ENCODE measurements around the gene AIPL1.

AIPL1 gene

GRCh38 chr17:6380915-6381438 lies 53.9 kb downstream of the AIPL1 start:
- POLR2A ChIA-PET, result no interaction called here
- no peak for DNase-seq (ENCODE audit: extremely low spot score)
- TF ChIP-seq LEF1 (IDR thresholded peaks at IDR 0.05; ENCODE audit: borderline replicate concordance) (no peak), TARDBP (IDR thresholded peaks at IDR 0.05) (no peak), CTBP1 (IDR thresholded peaks at IDR 0.05; ENCODE audit: borderline replicate concordance) (no peak), HDGF (IDR thresholded peaks at IDR 0.05; ENCODE audit: borderline replicate concordance) (no peak), PKNOX1 (IDR thresholded peaks at IDR 0.05) (no peak), SUZ12 (IDR thresholded peaks at IDR 0.05) (no peak), FOXA1 (IDR thresholded peaks at IDR 0.05) (no peak), ARNT (IDR thresholded peaks at IDR 0.05) (no peak)
- CTCF ChIA-PET, result no interaction called here

GRCh38 chr17:6377906-6378305 lies 57.0 kb downstream of the AIPL1 start:
- POLR2A ChIA-PET, result no interaction called here
- CTCF ChIA-PET, result no interaction called here
- TF ChIP-seq FOXK2 (IDR thresholded peaks at IDR 0.05) (no peak), L3MBTL2 (conservative IDR thresholded peaks at IDR 0.05) (no peak), ARNT (IDR thresholded peaks at IDR 0.05) (no peak), CTBP1 (IDR thresholded peaks at IDR 0.05; ENCODE audit: borderline replicate concordance) (no peak), LEF1 (IDR thresholded peaks at IDR 0.05; ENCODE audit: borderline replicate concordance) (no peak), FOXM1 (IDR thresholded peaks at IDR 0.05; ENCODE audit: borderline replicate concordance) (no peak), SUZ12 (IDR thresholded peaks at IDR 0.05) (no peak), ZNF384 (IDR thresholded peaks at IDR 0.05) (no peak), FOXA1 (IDR thresholded peaks at IDR 0.05) (no peak)
- DNase-seq (ENCODE audit: extremely low spot score), result no peak

- POLR2A ChIA-PET, result no interaction called here
- DNase-seq (ENCODE audit: extremely low spot score), result no peak
- CTCF ChIA-PET, result no interaction called here
- TF ChIP-seq ARNT (IDR thresholded peaks at IDR 0.05) (no peak), NFRKB (IDR thresholded peaks at IDR 0.05) (no peak), SUZ12 (IDR thresholded peaks at IDR 0.05) (no peak), SP1 (IDR thresholded peaks at IDR 0.05) (no peak), PKNOX1 (IDR thresholded peaks at IDR 0.05) (no peak), BHLHE40 (IDR thresholded peaks at IDR 0.05; ENCODE audit: borderline replicate concordance) (no peak), LEF1 (IDR thresholded peaks at IDR 0.05; ENCODE audit: borderline replicate concordance) (no peak), ZNF384 (IDR thresholded peaks at IDR 0.05) (no peak), CTBP1 (IDR thresholded peaks at IDR 0.05; ENCODE audit: borderline replicate concordance) (no peak), FOXM1 (IDR thresholded peaks at IDR 0.05; ENCODE audit: borderline replicate concordance) (no peak)
Observed at GRCh38 chr17:6376931-6377361, 58.0 kb downstream of the AIPL1 start.

- ChIA-PET CTCF (no interaction called here), POLR2A (no interaction called here)
- no peak for DNase-seq (ENCODE audit: extremely low spot score)
- TF ChIP-seq LEF1 (IDR thresholded peaks at IDR 0.05; ENCODE audit: borderline replicate concordance) (no peak), FOXK2 (IDR thresholded peaks at IDR 0.05) (no peak), FOXA1 (IDR thresholded peaks at IDR 0.05) (no peak), PKNOX1 (IDR thresholded peaks at IDR 0.05) (no peak), BHLHE40 (IDR thresholded peaks at IDR 0.05; ENCODE audit: borderline replicate concordance) (no peak), FOXM1 (IDR thresholded peaks at IDR 0.05; ENCODE audit: borderline replicate concordance) (no peak), ZNF384 (IDR thresholded peaks at IDR 0.05) (no peak), ELF4 (IDR thresholded peaks at IDR 0.05) (no peak), SP1 (IDR thresholded peaks at IDR 0.05) (no peak), SUZ12 (IDR thresholded peaks at IDR 0.05) (no peak), ARNT (IDR thresholded peaks at IDR 0.05) (no peak), L3MBTL2 (conservative IDR thresholded peaks at IDR 0.05) (no peak), TARDBP (IDR thresholded peaks at IDR 0.05) (no peak), HDGF (IDR thresholded peaks at IDR 0.05; ENCODE audit: borderline replicate concordance) (no peak), NFRKB (IDR thresholded peaks at IDR 0.05) (no peak), CTBP1 (IDR thresholded peaks at IDR 0.05; ENCODE audit: borderline replicate concordance) (no peak)
Observed at GRCh38 chr17:6374761-6375312, 60.1 kb downstream of the AIPL1 start.

- ChIA-PET POLR2A (no interaction called here), CTCF (no interaction called here)
- no peak for DNase-seq (ENCODE audit: extremely low spot score)
- TF ChIP-seq FOXM1 (IDR thresholded peaks at IDR 0.05; ENCODE audit: borderline replicate concordance), result no peak
- TF ChIP-seq SP1 (IDR thresholded peaks at IDR 0.05), result no peak
- TF ChIP-seq FOXK2 (IDR thresholded peaks at IDR 0.05), result no peak
- no peak for TF ChIP-seq ARNT (IDR thresholded peaks at IDR 0.05)
- no peak for TF ChIP-seq SUZ12 (IDR thresholded peaks at IDR 0.05)
- no peak for TF ChIP-seq CTBP1 (IDR thresholded peaks at IDR 0.05; ENCODE audit: borderline replicate concordance)
- no peak for TF ChIP-seq HDGF (IDR thresholded peaks at IDR 0.05; ENCODE audit: borderline replicate concordance)
- no peak for TF ChIP-seq TARDBP (IDR thresholded peaks at IDR 0.05)
- TF ChIP-seq ZNF384 (IDR thresholded peaks at IDR 0.05), result no peak
- no peak for TF ChIP-seq L3MBTL2 (conservative IDR thresholded peaks at IDR 0.05)
- TF ChIP-seq FOXA1 (IDR thresholded peaks at IDR 0.05), result no peak
- no peak for TF ChIP-seq PKNOX1 (IDR thresholded peaks at IDR 0.05)
- no peak for TF ChIP-seq LEF1 (IDR thresholded peaks at IDR 0.05; ENCODE audit: borderline replicate concordance)
- TF ChIP-seq BHLHE40 (IDR thresholded peaks at IDR 0.05; ENCODE audit: borderline replicate concordance), result no peak
- no peak for TF ChIP-seq NFRKB (IDR thresholded peaks at IDR 0.05)
- no peak for TF ChIP-seq ELF4 (IDR thresholded peaks at IDR 0.05)
Observed at GRCh38 chr17:6374271-6374691, 60.6 kb downstream of the AIPL1 start.
